CD4-positive, alpha-beta memory T cell (primary cell): ENCODE measurements around the gene DUSP18. TPM values are rescaled to one million over a fixed set of nuclear protein-coding genes. Genes with fewer than 3 reads are reported as not detected.

Source experiments
- polyA plus RNA-seq, 2 donors: library from polyadenylated mRNA; unstranded; fragments of 300-500 nt; fragmentation: Illumina TruSeq; gene quantifications; one replicate each; pipeline ENCODE4 v1.2.3, GENCODE V29; 2021
- total RNA-seq, 2 experiments: library from RNA; stranded (reverse); gene quantifications; one replicate each; pipeline ENCODE4 v1.2.3, GENCODE V29; 2021

The DUSP18 gene
- total and polyA plus RNA-seq, 4 experiments from 2014 or later, result 12.4 to 16.9 (median 15.6) TPM

Other genes with a start within 250 kb of the DUSP18 start
- 10 to 100 TPM; 13.5 to 15.7 TPM for gene MTFP1, start 242.1 kb downstream of the DUSP18 start, total RNA-seq
- 10 to 100 TPM; 31.1 to 47.4 TPM for gene MTFP1, start 242.1 kb downstream of the DUSP18 start, polyA plus RNA-seq
- gene SEC14L3, start 195.9 kb downstream of the DUSP18 start, total RNA-seq, result not detected
- gene SEC14L3, start 195.9 kb downstream of the DUSP18 start, polyA plus RNA-seq, result not detected
- gene SEC14L4, start 162.2 kb downstream of the DUSP18 start, total RNA-seq, result not detected
- gene SEC14L4, start 162.2 kb downstream of the DUSP18 start, polyA plus RNA-seq, result not detected
- not detected for gene SEC14L6, start 121.1 kb downstream of the DUSP18 start, total RNA-seq
- not detected for gene SEC14L6, start 121.1 kb downstream of the DUSP18 start, polyA plus RNA-seq
- 1 to 10 TPM; 1.4 to 2.8 TPM for gene GAL3ST1, start 93.2 kb downstream of the DUSP18 start, total RNA-seq
- under 1 TPM in 1 of 2 donors, not detected in 1; 0.48 TPM for gene GAL3ST1, start 93.2 kb downstream of the DUSP18 start, polyA plus RNA-seq
- gene PES1, start 76.0 kb downstream of the DUSP18 start, total RNA-seq, result 10 to 100 TPM; 50.1 to 51.6 TPM
- 10 to 100 TPM; 41.3 to 48.7 TPM for gene PES1, start 76.0 kb downstream of the DUSP18 start, polyA plus RNA-seq
- gene TCN2, start 60.7 kb downstream of the DUSP18 start, total RNA-seq, result 1 to 10 TPM in 1 of 2 experiments, under 1 TPM in 1; 0.93 to 1.2 TPM
- gene TCN2, start 60.7 kb downstream of the DUSP18 start, polyA plus RNA-seq, result 1 to 10 TPM; 1.1 to 2.3 TPM
- 1 to 10 TPM; 2.9 to 3.0 TPM for gene SLC35E4, start 32.1 kb downstream of the DUSP18 start, total RNA-seq
- under 1 TPM; 0.61 to 1.00 TPM for gene SLC35E4, start 32.1 kb downstream of the DUSP18 start, polyA plus RNA-seq
- gene OSBP2, start 27.0 kb upstream of the DUSP18 start, total RNA-seq, result 1 to 10 TPM; 1.1 to 1.3 TPM
- gene OSBP2, start 27.0 kb upstream of the DUSP18 start, polyA plus RNA-seq, result under 1 TPM; 0.39 to 0.44 TPM